Panc1 (cell line): ENCODE data around the gene EOGT. TPM values are rescaled to one million over a fixed set of nuclear protein-coding genes. Genes with fewer than 3 reads are reported as not detected.

Experiments used
- ATAC-seq: fragments of 200-7000 bp; cut with Tn5 transposase; 2 replicates; pipeline ENCODE4 v1.9.1; 2020; ENCODE audit warnings: mild to moderate bottlenecking, moderate library complexity
- BruUV-seq: library from RNA; stranded (reverse); fragments of 400-500 nt; replicated peaks from 2 replicates; lab custom pipeline; 2021; lab: Mats Ljungman, UMichigan
- CTCF ChIA-PET: fragments of 300-600 bp; sonication (Branson Sonifier 250); formaldehyde crosslinking; loops from one replicate; lab custom pipeline; 2022; ENCODE audit warnings: antibody characterized with exemption; lab: Charles Lee
- POLR2A ChIA-PET: fragments of 300-600 bp; sonication (Branson Sonifier 250); formaldehyde crosslinking; loops from one replicate; lab custom pipeline; 2022; ENCODE audit warnings: antibody characterized with exemption; lab: Charles Lee
- DNase-seq: peaks from one replicate; pipeline ENCODE4 v3.0.0-alpha.2; 2010; ENCODE audit warnings: low read depth, low spot score
- H3K27ac ChIP-seq: 2 replicates; pipeline ENCODE4 v1.5.1; 2011; ENCODE audit warnings: mild to moderate bottlenecking, low read length, inconsistent platforms
- H3K27me3 ChIP-seq: fragments of 200-500 bp; sonication (Bioruptor generic); 2 replicates; pipeline ENCODE4 v1.6.0; 2014; ENCODE audit warnings: low read length, inconsistent platforms; ENCODE audit not compliant: control insufficient read depth, insufficient read depth
- H3K36me3 ChIP-seq: fragments of 200-500 bp; sonication (Bioruptor generic); 2 replicates; pipeline ENCODE4 v1.5.1; 2014; ENCODE audit warnings: inconsistent platforms, mild to moderate bottlenecking, low read length, moderate library complexity; ENCODE audit not compliant: control insufficient read depth, insufficient read depth
- H3K4me1 ChIP-seq: 2 replicates; pipeline ENCODE4 v1.5.1; 2011; ENCODE audit warnings: inconsistent platforms, mild to moderate bottlenecking, low read length, moderate library complexity; ENCODE audit not compliant: control insufficient read depth, insufficient read depth
- H3K4me3 ChIP-seq, 2 experiments: 2 replicates each; pipeline ENCODE4 v1.5.1; 2011 to 2012; ENCODE audit warnings: low read depth in 2 of 2, low read length in 2 of 2, mild to moderate bottlenecking in 2 of 2, inconsistent platforms in 1 of 2, moderate library complexity in 1 of 2
- H3K9me3 ChIP-seq: fragments of 200-500 bp; sonication (Bioruptor generic); 2 replicates; pipeline ENCODE4 v1.5.1; 2014; ENCODE audit warnings: low read depth, mild to moderate bottlenecking, inconsistent platforms, low read length, moderate library complexity; ENCODE audit not compliant: control insufficient read depth, insufficient read depth
- CTCF ChIP-seq: fragments of 450-650 bp; IDR thresholded peaks from 2 replicates; pipeline ENCODE4 v1.5.1; 2017; ENCODE audit warnings: mild to moderate bottlenecking
- POLR2AphosphoS5 ChIP-seq: IDR thresholded peaks from 2 replicates; pipeline ENCODE4 v1.6.1; 2012; ENCODE audit warnings: mild to moderate bottlenecking, low read depth, low read length, moderate library complexity
- REST ChIP-seq, 2 experiments: IDR thresholded peaks; 2 replicates each; pipeline ENCODE4 v1.6.1; 2011 to 2012; ENCODE audit warnings: low read depth in 2 of 2, control low read depth in 1 of 2, low read length in 1 of 2, mild to moderate bottlenecking in 1 of 2, moderate library complexity in 1 of 2; ENCODE audit not compliant: insufficient read depth in 1 of 2
- SIN3A ChIP-seq: IDR thresholded peaks from 2 replicates; pipeline ENCODE4 v1.6.1; 2012; ENCODE audit warnings: low read depth, mild to moderate bottlenecking, low read length, moderate library complexity, borderline replicate concordance; ENCODE audit not compliant: insufficient read depth
- TCF7L2 ChIP-seq: IDR thresholded peaks from 2 replicates; pipeline ENCODE4 v1.6.1; 2011; ENCODE audit warnings: mild to moderate bottlenecking, low read depth, low read length, inconsistent platforms
- in situ Hi-C: cut with HindIII; loops from 2 replicates; pipeline ENCODE4 v1.10.0; 2016; ENCODE audit warnings: low sequenced_read_pairs, low pct_unique_long_range_greater_than_20kb
- intact Hi-C: fragments of 100-400 bp; cut with micrococcal nuclease; formaldehyde crosslinking; loops from one replicate; pipeline ENCODE4 v1.10.0; 2022; ENCODE audit not compliant: unreplicated experiment
- total RNA-seq: library from RNA; stranded (reverse); gene quantifications from one replicate; pipeline ENCODE4 v1.2.1, GENCODE V29; 2021; ENCODE audit not compliant: unreplicated experiment

The EOGT gene
- total RNA-seq, 1 experiment from 2014 or later: 29.1 TPM

- POLR2A ChIA-PET: interaction anchor here (0.7 kb wide), 1 partner anchor 38 kb away, joined by 5 read pairs; the partner anchor contains the start of gene EOGT
- BruUV-seq: no TSS peak
Measured at GRCh38 chr3:69051756-69052471, 38.4 kb upstream of the EOGT start, which contains the start of gene TMF1. Gene TMF1, minus strand, starts transcription at chr3:69052333. Its CDS starts 247 bp downstream, at chr3:69052086.

GRCh38 chr3:69048990-69049389 lies 35.5 kb upstream of the EOGT start:
- Histone ChIP-seq H3K36me3 (peaks cover 15% of the 10 kb centered on the region), H3K27me3 (no peaks in the 10 kb centered on the region), H3K27ac (no peak overlapping the region), H3K4me1 (peaks cover 3% of the 10 kb centered on the region; the same call in 1 of the 2 replicates), H3K4me3 (no peak overlapping the region), H3K9me3 (no peaks in the 10 kb centered on the region)
- TF ChIP-seq POLR2AphosphoS5 (no peak), REST (IDR thresholded peaks at IDR 0.05; ENCODE audit: insufficient read depth in 1 of 2, low read depth in 2 of 2, low read length in 1 of 2) (no peak), CTCF (no peak), SIN3A (no peak), TCF7L2 (no peak)
- intact Hi-C loops: no loop called here
- DNase-seq: no peak
- CTCF ChIA-PET: no interaction called here
- BruUV-seq: no TSS peak
- in situ Hi-C loops: no loop called here
- POLR2A ChIA-PET: no interaction called here
- no peak for ATAC-seq

More at GRCh38 chr3:69051756-69052471, 38.4 kb upstream of the EOGT start, which contains the start of gene TMF1:
- ATAC-seq (peak; percentile 96), DNase-seq (peak; percentile 89)
- H3K27ac ChIP-seq: peak within 1 kb of the TSS; percentile 90
- TF ChIP-seq REST (IDR thresholded peaks at IDR 0.05; ENCODE audit: insufficient read depth in 1 of 2, low read depth in 2 of 2, low read length in 1 of 2) (no peak), SIN3A (0 out of 2 replicates have a peak, but pooled peaks have one; percentile 26), POLR2AphosphoS5 (peak; percentile 72), TCF7L2 (peak; percentile 61)
- H3K9me3 ChIP-seq: no peaks in the 10 kb centered on the region
- H3K4me3 ChIP-seq: peak within 1 kb of the TSS; percentile 92 to 95
- H3K4me1 ChIP-seq: peaks cover 3% of the 10 kb centered on the region; the same call in 1 of the 2 replicates
- CTCF ChIA-PET: interaction anchor here (0.6 kb wide), 1 partner anchor 32 kb away, joined by 3 read pairs; no protein-coding TSS in a partner anchor
- no peaks in the 10 kb centered on the region for H3K27me3 ChIP-seq
- in situ Hi-C loops (no loop called here), intact Hi-C loops (no loop called here)
- peaks cover 23% of the 10 kb centered on the region for H3K36me3 ChIP-seq
